HG02588 (cell line): ENCODE results near the gene ATPAF1.

Source experiments
- ATAC-seq: cut with Tn5 transposase; IDR thresholded peaks from one replicate; pipeline ENCODE4 v1.9.1; 2021; ENCODE audit warnings: mild to moderate bottlenecking, moderate library complexity; ENCODE audit not compliant: unreplicated experiment

ATPAF1 gene

DNA sequence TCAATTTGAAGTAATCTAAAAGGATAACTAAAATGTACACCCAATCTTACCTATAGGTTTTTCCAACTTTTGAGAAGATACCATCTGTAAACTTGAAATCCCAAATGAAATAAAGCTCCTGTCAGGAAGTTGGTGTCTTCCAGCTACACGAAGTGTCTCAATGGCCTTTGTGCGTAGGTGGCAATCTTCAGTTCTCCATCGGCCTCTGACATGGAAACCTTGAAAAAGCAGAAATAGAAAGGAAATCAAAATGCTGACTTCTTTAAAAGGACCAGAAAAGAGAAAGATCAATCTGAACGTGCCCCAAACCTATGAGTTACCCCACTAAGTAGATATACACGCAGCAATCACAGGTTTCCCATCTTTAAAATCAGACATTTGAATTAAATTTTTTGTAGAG, 74.1 kb downstream of the ATPAF1 start:
- no peak for ATAC-seq

DNA sequence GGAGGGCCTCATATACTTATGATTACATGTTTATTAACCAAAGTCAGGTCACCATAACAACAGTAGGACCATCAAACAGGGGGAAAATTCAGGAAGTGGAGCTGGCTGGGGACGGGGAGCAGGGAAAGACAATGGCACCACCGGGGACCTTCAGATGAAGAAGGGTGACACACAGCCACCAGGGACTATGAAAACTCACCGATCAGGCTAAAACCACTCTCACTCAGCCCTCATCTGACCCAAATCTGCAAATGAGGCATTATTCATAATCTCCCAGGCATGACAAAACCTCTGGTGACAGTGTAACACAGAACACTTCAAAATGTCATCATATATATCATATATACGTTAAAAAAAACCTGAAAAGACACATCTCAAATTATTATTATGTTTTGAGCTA, 75.3 kb downstream of the ATPAF1 start:
- ATAC-seq, result no peak

GRCh38 chr1:46589529-46589928, 78.6 kb downstream of the ATPAF1 start:
- no peak for ATAC-seq

- ATAC-seq, result no peak
Observed at GRCh38 chr1:46587069-46587468, 81.1 kb downstream of the ATPAF1 start.

DNA sequence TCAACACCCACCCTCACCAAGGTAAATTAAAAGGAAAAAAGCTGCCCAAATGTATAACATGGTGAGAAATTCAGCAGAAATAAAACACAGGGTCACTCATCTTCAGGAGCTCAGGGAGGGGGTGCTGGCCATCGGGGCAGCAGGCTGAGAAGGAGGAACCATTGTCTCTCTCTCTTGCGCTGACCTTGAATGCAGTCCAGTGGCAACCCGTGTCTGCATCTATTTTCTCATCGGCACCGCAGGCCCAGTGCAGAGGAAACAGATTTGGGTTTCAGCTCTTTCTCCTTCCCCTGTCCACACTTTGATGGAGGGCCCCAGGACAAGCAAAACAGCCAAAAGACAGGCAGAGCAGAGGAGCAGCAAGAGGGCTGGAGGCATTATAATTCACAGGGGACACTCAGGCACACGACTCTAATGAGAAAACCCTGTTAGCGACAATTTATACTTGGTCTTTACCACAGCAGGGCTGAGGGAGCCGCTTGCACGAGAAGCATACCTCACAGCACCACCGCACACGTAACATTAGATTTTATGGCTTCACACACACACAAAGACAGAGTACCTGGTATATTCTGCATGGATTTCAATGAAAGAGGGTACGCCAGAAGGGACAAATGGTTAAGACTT, 82.7 kb downstream of the ATPAF1 start:
- no peak for ATAC-seq

DNA sequence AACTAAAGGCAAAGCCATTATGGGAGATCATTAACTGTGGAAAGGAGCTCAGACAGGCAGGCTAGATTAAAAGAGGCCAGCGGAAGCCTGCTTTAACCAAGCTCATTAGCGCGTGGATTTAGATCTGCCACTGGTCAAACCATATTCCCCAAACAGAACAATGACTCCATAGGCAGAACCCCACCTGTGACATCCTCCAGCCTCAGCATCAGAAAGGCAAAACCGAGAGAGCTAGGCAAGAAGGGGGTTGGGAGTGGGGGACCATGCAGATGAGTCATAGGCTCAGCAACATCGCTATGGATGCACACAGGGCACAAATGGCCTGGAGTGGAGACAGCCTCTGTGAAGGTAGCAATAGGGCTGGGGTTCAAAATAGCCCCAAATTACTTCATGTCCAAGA, 84.7 kb downstream of the ATPAF1 start:
- no peak for ATAC-seq

DNA sequence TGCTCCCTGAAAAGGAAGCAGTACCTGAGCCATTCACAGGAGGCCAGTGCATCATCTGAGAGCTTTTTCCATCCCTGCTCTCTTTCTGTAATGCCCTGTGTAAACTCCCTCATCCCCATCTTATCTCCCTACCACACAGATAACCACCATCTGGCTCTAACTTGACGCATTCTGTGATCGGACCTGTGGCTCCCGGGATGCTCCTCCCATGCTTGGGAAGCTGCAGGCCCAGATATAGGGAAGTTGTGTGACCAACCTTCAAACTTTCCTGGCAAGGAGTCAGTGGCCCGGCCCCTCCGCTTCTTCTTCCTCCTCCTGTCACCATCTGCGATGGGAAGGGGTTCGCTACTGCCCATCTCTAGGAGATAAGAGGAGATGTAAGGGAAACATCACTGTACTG, 85.2 kb downstream of the ATPAF1 start:
- ATAC-seq, result no peak
